IPS DF 19.7 (cell line): Measurements from ENCODE around the gene GIMAP5.

Source experiments
- DNase-seq: peaks from one replicate; pipeline ENCODE4 v3.0.0-alpha.2; 2013; ENCODE audit warnings: low read depth, low spot score

The GIMAP5 gene

DNA sequence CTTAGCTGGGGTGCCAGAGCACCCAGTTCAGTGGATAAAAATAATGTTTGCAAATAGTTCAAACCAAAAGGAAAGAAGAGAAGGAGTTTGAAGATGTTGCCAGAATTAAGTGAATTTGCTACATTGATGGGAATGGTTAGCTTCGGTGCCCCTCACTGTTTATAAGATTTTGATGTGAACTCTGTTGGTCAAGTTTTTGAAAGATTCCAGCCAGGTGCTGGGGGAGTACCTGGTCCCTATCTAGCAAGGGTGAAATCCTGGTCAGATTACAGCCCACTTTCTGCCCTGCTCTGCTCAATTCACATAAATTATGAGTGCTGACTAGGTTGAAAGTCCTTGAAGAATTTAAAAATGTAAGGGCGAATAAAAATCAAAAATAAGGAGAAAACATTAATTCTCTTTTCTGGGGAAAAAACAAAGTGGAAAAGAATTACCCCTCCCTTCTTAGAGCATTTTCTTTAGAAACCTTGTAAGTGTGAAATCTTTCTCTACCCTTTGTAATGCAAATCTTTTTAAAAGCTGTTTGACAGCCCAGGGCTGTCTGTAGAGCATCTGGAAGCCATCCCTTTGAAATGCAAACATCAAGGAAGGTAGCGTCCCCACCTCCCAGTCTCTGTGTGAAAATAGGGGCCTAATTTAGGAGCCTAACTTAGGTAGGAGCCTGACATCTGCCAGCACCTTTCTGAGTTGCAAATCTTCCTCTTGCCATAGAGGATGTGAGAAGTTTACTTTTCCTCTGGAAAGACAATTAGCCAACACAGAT lies 1.4 kb upstream of the GIMAP5 start:
- peak; percentile 85 for DNase-seq

- DNase-seq: no peak
These were observed 354 bp upstream of the GIMAP5 start for GRCh38 chr7:150736864-150737263.

DNA sequence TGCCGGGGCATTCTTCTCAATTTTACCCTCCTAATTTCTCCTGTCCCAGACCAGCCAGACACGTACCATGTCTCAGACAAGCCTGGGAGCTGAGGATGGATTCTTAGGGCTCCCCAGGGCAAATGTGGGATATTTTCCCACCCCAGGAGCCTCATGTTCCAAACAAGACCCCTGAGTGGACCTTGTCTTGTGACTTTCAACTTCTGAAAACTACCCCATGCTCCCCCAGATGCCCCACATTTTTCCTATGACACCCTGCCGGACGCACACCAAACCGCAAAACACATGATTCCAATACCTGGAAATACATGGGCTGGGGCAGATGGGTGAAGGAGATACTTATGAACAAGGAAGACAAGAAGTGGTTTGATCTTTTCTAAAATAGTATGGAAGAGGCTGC lies 874 bp downstream of the GIMAP5 start:
- DNase-seq: no peak

DNA sequence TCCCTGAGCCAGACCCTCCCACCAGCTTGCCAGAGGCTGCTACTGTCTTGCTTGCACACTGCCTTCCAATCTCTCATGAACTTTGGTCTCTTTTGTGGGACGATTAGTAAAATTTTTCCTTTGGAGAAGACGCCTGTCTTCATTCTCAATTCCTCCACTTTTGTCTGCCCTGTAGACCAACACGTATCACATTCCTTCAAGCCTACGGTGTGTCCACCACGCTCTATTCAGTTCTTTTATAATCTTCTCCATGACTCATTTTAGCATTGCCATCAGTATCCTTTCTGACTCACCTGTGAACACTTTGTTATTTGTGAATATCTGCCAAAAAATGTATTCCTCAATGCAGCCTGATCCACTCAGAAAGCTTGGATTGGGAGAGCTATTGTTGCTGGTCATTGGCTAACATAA lies 1.4 kb downstream of the GIMAP5 start:
- DNase-seq: no peak

DNA sequence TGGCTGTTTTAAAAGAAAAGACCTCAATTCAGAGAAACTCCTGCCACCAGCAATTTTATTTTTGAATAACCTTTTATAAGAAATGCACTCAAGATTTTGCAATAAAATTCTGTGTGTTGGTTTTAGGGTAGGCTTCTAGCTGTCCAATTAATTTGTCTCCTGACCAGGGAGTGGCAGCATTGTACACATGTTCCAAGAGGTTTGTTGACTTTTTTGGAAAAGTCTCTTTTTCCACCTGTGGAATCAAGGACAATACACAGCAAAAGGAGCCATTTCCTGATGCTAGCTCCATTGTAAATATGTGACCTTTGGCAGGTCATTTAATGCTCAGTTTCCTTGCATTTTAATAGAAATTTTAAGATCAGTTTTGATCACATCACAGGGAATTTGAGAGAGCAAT lies 1.8 kb downstream of the GIMAP5 start:
- DNase-seq: no peak

GRCh38 chr7:150740053-150740452 lies 2.8 kb downstream of the GIMAP5 start:
- no peak for DNase-seq

DNA sequence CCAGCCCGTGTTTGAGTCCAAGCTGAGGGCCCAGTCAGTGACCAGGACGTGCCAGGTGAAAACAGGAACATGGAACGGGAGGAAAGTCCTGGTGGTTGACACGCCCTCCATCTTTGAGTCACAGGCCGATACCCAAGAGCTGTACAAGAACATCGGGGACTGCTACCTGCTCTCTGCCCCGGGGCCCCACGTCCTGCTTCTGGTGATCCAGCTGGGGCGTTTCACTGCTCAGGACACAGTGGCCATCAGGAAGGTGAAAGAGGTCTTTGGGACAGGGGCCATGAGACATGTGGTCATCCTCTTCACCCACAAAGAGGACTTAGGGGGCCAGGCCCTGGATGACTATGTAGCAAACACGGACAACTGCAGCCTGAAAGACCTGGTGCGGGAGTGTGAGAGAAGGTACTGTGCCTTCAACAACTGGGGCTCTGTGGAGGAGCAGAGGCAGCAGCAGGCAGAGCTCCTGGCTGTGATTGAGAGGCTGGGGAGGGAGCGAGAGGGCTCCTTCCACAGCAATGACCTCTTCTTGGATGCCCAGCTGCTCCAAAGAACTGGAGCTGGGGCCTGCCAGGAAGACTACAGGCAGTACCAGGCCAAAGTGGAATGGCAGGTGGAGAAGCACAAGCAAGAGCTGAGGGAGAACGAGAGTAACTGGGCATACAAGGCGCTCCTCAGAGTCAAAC lies 5.2 kb downstream of the GIMAP5 start:
- DNase-seq: no peak

- DNase-seq: no peak
These were observed 6.9 kb downstream of the GIMAP5 start for GRCh38 chr7:150744041-150744656.

DNA sequence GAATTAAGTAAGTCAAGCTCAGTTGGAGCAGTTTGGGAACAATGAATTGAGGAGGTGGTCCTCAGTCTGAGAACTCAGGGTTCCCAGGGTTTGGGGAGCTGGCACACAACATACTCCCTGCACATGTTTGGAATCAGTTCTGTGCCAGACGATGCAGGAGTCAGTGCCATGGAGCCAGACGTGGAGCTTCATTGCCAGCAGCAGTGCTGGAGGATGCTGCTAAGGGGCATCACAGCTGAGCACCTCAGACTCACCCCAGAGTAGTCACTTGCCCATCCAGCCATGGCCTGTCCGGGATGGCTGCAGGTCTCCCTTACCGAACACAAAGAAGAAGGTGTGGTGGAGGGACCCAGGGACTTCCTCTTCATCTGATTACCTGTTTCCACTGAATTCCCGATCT lies 7.9 kb downstream of the GIMAP5 start:
- no peak for DNase-seq

- DNase-seq: no peak
These were observed 8.7 kb downstream of the GIMAP5 start for GRCh38 chr7:150745876-150746275.

- DNase-seq: no peak
These were observed 9.7 kb downstream of the GIMAP5 start for GRCh38 chr7:150746921-150747320.

- DNase-seq: no peak
These were observed 11.2 kb downstream of the GIMAP5 start for GRCh38 chr7:150748376-150748775.

GRCh38 chr7:150751702-150752101 lies 14.5 kb downstream of the GIMAP5 start:
- no peak for DNase-seq

DNA sequence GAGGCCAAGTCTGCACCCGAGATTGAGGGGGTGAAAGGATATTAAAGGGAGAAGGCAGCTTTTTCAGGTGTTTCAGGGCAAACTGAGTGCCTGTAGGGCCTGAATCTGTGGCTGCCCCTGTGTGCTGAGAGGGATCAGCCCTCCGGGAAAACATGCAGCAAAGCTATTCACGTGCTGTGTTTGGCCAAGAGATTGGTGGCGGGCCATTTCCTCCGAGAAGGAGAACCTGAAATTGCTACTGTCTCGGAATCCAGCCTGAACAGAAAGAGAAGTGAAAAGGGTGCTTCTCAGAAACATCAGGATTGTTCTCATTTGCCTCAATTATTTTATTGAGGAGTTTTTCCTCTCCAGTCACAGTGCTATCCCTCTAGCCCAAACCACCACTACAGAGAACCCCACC lies 16.0 kb downstream of the GIMAP5 start:
- DNase-seq: no peak

DNA sequence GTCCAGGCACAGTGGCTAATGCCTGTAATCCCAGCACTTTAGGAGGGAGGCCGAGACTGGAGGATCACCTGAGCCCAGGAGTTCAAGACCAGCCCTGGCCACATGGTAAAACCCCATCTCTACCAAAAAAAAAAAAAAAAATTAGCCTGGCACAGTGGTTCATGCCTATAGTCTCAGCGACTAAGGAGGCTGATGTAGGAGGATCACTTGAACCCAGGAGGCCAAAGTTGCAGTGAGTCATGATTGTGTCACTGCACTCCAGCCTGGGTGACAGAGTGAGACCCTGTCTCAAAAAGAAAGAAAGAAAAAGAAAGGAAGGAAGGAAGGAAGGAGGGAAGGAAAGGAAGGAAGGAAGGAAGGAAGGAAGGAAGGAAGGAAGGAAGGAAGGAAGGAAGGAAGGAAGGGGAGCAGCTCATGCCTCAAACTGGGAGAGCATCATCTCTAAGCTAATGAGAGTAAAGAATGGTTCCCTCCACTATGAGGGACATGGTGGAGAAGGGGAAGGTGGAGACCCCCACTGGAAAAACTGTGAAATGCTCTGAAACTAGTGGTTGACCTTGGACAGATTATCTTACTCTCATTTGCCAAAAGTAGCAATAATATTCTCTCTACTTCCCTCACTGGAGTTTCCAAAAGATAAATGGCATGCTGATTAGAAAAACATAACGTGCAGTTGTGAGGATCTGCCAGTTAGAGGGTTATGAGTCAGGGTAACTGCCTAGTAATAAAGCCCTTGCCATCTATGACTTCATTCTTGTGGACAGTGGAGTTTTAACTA lies 16.8 kb downstream of the GIMAP5 start:
- DNase-seq: no peak

DNA sequence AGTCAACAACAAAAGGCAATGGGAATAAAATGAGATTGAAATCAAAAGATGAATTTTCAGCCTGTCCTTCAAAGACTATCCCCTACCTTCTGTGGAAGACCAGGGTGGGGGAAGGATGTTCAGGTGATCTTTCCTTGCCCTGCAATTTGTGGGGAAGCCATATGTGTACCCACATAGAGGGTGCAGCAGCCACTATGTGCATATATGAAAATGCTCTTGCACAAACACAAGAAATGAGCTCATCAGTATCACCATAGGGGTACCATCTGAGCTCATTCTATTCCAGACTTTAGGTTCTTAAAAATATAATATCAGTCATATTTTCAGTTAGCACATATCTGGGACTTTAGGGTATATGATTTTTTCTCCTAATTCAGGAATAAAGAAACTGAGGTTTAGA lies 17.7 kb downstream of the GIMAP5 start:
- no peak for DNase-seq

DNA sequence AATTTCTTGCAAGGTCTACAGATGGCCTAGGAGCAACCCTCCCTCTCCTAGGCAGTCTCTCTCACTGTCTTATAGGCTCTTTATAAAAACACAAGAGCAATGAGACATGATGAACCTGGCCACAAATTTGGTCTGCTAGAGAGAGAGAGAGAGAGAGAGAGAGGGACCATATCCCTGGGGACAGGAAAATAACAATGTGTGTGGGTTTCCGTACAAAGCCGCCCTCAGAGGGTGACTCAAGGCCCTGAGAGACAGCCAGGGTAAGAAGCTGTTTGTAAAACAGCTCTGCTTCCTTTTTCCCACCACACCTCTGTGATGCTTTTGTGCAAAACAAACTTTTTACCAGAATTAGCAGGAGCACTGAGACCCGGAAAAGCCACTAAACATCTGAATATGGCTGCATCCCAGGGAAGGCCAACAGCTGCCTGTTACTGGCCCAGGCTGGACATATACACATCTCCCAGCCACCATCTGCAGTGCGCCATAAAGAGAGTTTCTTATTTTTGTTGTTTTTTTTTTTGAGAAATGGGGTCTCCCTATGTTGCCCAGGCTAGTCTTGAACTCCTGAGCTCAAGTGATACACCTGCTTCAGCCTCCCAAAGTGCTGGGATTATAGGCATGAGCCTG lies 18.4 kb downstream of the GIMAP5 start:
- DNase-seq: no peak

- DNase-seq: no peak
These were observed 18.9 kb downstream of the GIMAP5 start for GRCh38 chr7:150756166-150756565.

GRCh38 chr7:150756858-150757257 lies 19.6 kb downstream of the GIMAP5 start:
- DNase-seq: no peak

DNA sequence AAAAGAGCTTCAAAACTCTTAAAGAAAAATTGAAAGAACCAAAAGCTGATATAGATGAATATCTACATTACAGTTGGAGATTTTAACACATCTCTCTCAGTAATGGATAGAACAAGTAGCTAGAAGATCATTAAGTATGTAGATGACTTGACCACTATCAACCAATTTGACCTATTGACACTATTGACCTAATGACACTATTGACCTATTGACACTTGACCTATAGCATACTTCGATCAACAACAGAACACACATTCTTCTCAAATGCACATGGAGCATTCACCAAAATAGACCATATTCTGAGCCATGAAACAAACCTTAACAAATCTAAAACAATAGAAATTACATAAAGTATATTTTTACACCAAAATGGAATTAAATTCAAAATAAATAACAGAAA lies 22.3 kb downstream of the GIMAP5 start:
- no peak for DNase-seq

DNA sequence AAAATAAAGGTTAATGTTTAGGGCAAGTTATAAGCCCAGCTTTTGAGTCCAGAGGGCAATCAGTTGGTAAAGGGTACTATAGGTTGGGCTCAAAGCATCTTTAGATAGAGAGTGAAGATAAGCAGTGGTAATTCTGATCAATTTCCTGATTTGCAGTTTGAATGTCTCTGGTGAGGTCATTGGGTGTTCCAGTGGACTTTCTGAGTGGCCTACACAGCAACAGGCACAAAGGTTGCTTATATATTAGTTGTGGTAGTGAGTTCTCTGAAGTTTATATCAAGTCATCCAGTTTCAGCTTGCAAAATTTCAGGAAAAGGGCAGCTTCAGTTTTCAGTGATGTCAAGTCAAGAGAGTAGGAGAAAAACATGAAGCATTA lies 29.1 kb downstream of the GIMAP5 start:
- no peak for DNase-seq

GRCh38 chr7:150769768-150770167 lies 32.5 kb downstream of the GIMAP5 start:
- no peak for DNase-seq
